ENCODE data around the gene C11orf91.

DNA sequence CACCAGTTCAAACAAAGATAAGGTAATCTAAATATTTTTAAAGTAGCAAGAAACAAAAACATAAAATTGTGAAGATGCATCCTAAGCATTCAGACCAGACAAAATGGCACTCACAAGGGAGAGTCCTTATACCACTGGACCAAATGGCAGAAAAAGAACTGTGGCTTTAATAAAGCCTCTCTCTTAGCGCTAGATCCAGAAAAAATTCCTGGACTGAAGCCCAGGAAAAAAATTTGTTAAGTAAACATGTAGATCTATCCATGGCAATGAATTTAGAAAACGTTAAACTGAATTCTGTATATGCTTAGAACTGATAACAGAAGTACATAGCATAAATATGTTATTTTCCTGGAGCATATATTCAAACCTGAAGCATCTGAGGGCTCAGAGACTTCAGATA, 47.4 kb upstream of the C11orf91 start:
- TF ChIP-seq, protein P1, sequence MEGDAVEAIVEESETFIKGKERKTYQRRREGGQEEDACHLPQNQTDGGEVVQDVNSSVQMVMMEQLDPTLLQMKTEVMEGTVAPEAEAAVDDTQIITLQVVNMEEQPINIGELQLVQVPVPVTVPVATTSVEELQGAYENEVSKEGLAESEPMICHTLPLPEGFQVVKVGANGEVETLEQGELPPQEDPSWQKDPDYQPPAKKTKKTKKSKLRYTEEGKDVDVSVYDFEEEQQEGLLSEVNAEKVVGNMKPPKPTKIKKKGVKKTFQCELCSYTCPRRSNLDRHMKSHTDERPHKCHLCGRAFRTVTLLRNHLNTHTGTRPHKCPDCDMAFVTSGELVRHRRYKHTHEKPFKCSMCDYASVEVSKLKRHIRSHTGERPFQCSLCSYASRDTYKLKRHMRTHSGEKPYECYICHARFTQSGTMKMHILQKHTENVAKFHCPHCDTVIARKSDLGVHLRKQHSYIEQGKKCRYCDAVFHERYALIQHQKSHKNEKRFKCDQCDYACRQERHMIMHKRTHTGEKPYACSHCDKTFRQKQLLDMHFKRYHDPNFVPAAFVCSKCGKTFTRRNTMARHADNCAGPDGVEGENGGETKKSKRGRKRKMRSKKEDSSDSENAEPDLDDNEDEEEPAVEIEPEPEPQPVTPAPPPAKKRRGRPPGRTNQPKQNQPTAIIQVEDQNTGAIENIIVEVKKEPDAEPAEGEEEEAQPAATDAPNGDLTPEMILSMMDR (conservative IDR thresholded peaks at IDR 0.05 in 1 of 2, IDR thresholded peaks at IDR 0.05 in 1 of 2; ENCODE audit: low read depth in 1 of 2, low read length in 2 of 2): no peak
- no peak for TF ChIP-seq EZH2 (IDR thresholded peaks at IDR 0.05; ENCODE audit: low read length, missing control alignments)

All from fibroblast of lung (primary cell).